ENCODE data around the gene SH2B3. TPM values are rescaled to one million over a fixed set of nuclear protein-coding genes. Genes with fewer than 3 reads are reported as not detected.
A peak's percentile ranks its signal among the peaks of the same experiment; 100 is the strongest.

Gene SH2B3
- total and polyA plus RNA-seq, 10 donors: 11.5 to 105 (median 81.9) TPM

GRCh38 chr12:111454716-111455447 is 49.2 kb downstream of the SH2B3 start:
- Histone ChIP-seq H3K36me3 (peaks cover 5 to 100% (median 65%) of the 10 kb centered on the region in 6 donors), H3K9me3 (no peaks in the 10 kb centered on the region), H3K4me3 (no peak overlapping the region), H3K4me1 (peaks cover 13 to 42% (median 26%) of the 10 kb centered on the region in 6 donors), H3K27me3 (replicated peaks in 1 of 7) (no peaks in the 10 kb centered on the region), H3K27ac (peak overlapping the region in 4 of 8 donors; percentile 5 to 57 (median 10))
- TF ChIP-seq POLR2A (IDR thresholded peaks at IDR 0.05): no peak
- TF ChIP-seq POLR2AphosphoS5 (IDR thresholded peaks at IDR 0.05): no peak
- TF ChIP-seq CTCF (IDR thresholded peaks at IDR 0.05 in 8 of 11, conservative IDR thresholded peaks at IDR 0.05 in 3 of 11): no peak
- intact Hi-C loops (cut with DNase I; ENCODE audit: low total_unique reads): no loop called here
- WGBS, 5 donors: 66 to 84% (median 71%) methylated on average over 10 to 11 of the region's 11 CpGs
- no peak for DNase-seq

GRCh38 chr12:111455448-111456320 is 50.0 kb downstream of the SH2B3 start:
- Histone ChIP-seq H3K9me3 (no peaks in the 10 kb centered on the region), H3K27ac (peak overlapping the region in 3 of 8 donors; percentile 5 to 57 (median 12)), H3K4me1 (peaks cover 8 to 34% (median 19%) of the 10 kb centered on the region in 6 donors), H3K27me3 (replicated peaks in 1 of 7) (no peaks in the 10 kb centered on the region), H3K36me3 (peaks cover 2 to 100% (median 60%) of the 10 kb centered on the region in 6 donors), H3K4me3 (no peak overlapping the region)
- 91 to 94% (median 92%) methylated on average over 15 of the region's 15 CpGs for WGBS, 5 donors
- intact Hi-C loops (cut with DNase I; ENCODE audit: low total_unique reads): no loop called here
- DNase-seq: no peak
- TF ChIP-seq POLR2AphosphoS5 (IDR thresholded peaks at IDR 0.05) (peak in 1 of 3 donors; percentile 53), POLR2A (IDR thresholded peaks at IDR 0.05) (no peak)

- no peak overlapping the region for H3K4me3 ChIP-seq
- TF ChIP-seq POLR2AphosphoS5 (IDR thresholded peaks at IDR 0.05) (peak in 1 of 3 donors; percentile 4), CTCF (IDR thresholded peaks at IDR 0.05 in 8 of 11, conservative IDR thresholded peaks at IDR 0.05 in 3 of 11) (no peak)
- no peak overlapping the region for H3K27ac ChIP-seq
- no peaks in the 10 kb centered on the region for H3K9me3 ChIP-seq
- H3K36me3 ChIP-seq: peaks cover 0 to 94% (median 61%) of the 10 kb centered on the region in 6 donors
- no peaks in the 10 kb centered on the region for H3K27me3 ChIP-seq (replicated peaks in 1 of 7)
- no peak for DNase-seq
- WGBS, 5 donors: 89 to 98% (median 92%) methylated on average over 9 of the region's 9 CpGs
- intact Hi-C loops (cut with DNase I; ENCODE audit: low total_unique reads): no loop called here
- H3K4me1 ChIP-seq: peaks cover 0 to 25% (median 5%) of the 10 kb centered on the region in 6 donors
These were observed 51.3 kb downstream of the SH2B3 start for GRCh38 chr12:111457071-111457470.

GRCh38 chr12:111457577-111457976 is 51.9 kb downstream of the SH2B3 start:
- Histone ChIP-seq H3K27ac (no peak overlapping the region), H3K4me1 (peaks cover 0 to 25% (median 5%) of the 10 kb centered on the region in 6 donors), H3K9me3 (no peaks in the 10 kb centered on the region), H3K36me3 (peaks cover 0 to 89% (median 57%) of the 10 kb centered on the region in 6 donors), H3K4me3 (no peak overlapping the region), H3K27me3 (replicated peaks in 1 of 7) (no peaks in the 10 kb centered on the region)
- intact Hi-C loops (cut with DNase I; ENCODE audit: low total_unique reads): no loop called here
- no peak for DNase-seq
- TF ChIP-seq POLR2AphosphoS5 (IDR thresholded peaks at IDR 0.05) (no peak), POLR2A (IDR thresholded peaks at IDR 0.05) (no peak), CTCF (IDR thresholded peaks at IDR 0.05 in 8 of 11, conservative IDR thresholded peaks at IDR 0.05 in 3 of 11) (no peak)
- 89 to 98% (median 94%) methylated on average over 3 of the region's 3 CpGs for WGBS, 5 donors
